Esophagus squamous epithelium (tissue), 4 donors: ENCODE measurements around the gene EFHC1.
A peak's percentile ranks its signal among the peaks of the same experiment; 100 is the strongest.

Experiments used
- CTCF ChIP-seq, 6 experiments: fragments of 450-650 bp in 4 of 6; fragments of 200-600 bp in 2 of 6; sonication (generic) in 2 of 6; IDR thresholded peaks; one replicate each; pipeline ENCODE4 v1.5.1; 2016 to 2019; ENCODE audit warnings: antibody characterized with exemption in 6 of 6, mild to moderate bottlenecking in 4 of 6, moderate library complexity in 4 of 6
- POLR2A ChIP-seq, 4 donors: fragments of 450-650 bp; IDR thresholded peaks; one replicate each; pipeline ENCODE4 v1.6.1; 2017; ENCODE audit warnings: antibody characterized with exemption in 4 of 4, mild to moderate bottlenecking in 4 of 4, moderate library complexity in 3 of 4

- TF ChIP-seq CTCF (IDR thresholded peaks at IDR 0.05) (no peak), POLR2A (IDR thresholded peaks at IDR 0.05) (peak in 1 of 4 donors; percentile 8)
These were observed 31.4 kb upstream of the EFHC1 start for GRCh38 chr6:52388790-52389189.
